ENCODE data around the gene STIP1. TPM values are rescaled to one million over a fixed set of nuclear protein-coding genes. Genes with fewer than 3 reads are reported as not detected.

STIP1 gene
- total and polyA plus RNA-seq, 10 of the 15 experiments (the other 5 are each of a cell fraction or from before 2014, with no cell fraction given), result 25.2 to 291 (median 191) TPM

GRCh38 chr11:64141081-64141783 lies 44.7 kb upstream of the STIP1 start:
- in situ Hi-C loops (cut with MboI), result no loop called here
- intact Hi-C loops (cut with micrococcal nuclease; ENCODE audit: unreplicated experiment), result no loop called here
- Histone ChIP-seq H3K4me3 (no peak overlapping the region), H3K4me2 (ENCODE audit: control insufficient read depth, insufficient read depth) (no peak overlapping the region), H4K20me1 (ENCODE audit: control insufficient read depth, insufficient read depth) (no peaks in the 10 kb centered on the region), H3K9me3 (replicated peaks; ENCODE audit: control insufficient read depth, insufficient read depth, low read length) (no peaks in the 10 kb centered on the region), H3K9ac (ENCODE audit: control insufficient read depth, insufficient read depth, low read length) (no peak overlapping the region), H3K27me3 (replicated peaks in 1 of 2; ENCODE audit: control insufficient read depth in 2 of 2, insufficient read depth in 2 of 2, low read length in 1 of 2) (no peaks in the 10 kb centered on the region), H3K79me2 (ENCODE audit: control insufficient read depth, insufficient read depth, low read length) (no peaks in the 10 kb centered on the region), H3K36me3 (ENCODE audit: control insufficient read depth in 2 of 2, insufficient read depth in 2 of 2, low read length in 1 of 2) (no peaks in the 10 kb centered on the region), H2AFZ (ENCODE audit: control insufficient read depth, low read depth, low read length) (no peak overlapping the region), H3K4me1 (ENCODE audit: control insufficient read depth, insufficient read depth, low read length) (peaks cover 8% of the 10 kb centered on the region), H3K27ac (ENCODE audit: control insufficient read depth, insufficient read depth) (no peak overlapping the region)
- ATAC-seq, result no peak
- SMC1A ChIA-PET (ENCODE audit: uncharacterized antibody, unreplicated experiment), result no interaction called here
- BruUV-seq (replicated peaks), result no TSS peak
- POLR2A ChIA-PET, result no interaction called here
- WGBS (ENCODE audit: insufficient coverage, insufficient replicate concordance, low lambda C conversion rate, missing lambda C conversion rate), result 46% methylated on average over 21 of the region's 21 CpGs
- TF ChIP-seq MYB (IDR thresholded peaks at IDR 0.05; ENCODE audit: borderline replicate concordance, low read depth, low read length), result no peak
- TF ChIP-seq SPI1 (IDR thresholded peaks at IDR 0.05; ENCODE audit: borderline replicate concordance, insufficient read depth, low read depth, low read length), result no peak
- no peak for TF ChIP-seq ZZZ3 (IDR thresholded peaks at IDR 0.05; ENCODE audit: control insufficient read depth, insufficient read length, low read depth)
- TF ChIP-seq YY1 (IDR thresholded peaks at IDR 0.05; ENCODE audit: low read depth, low read length), result no peak
- no peak for TF ChIP-seq ZBTB33 (IDR thresholded peaks at IDR 0.05)
- no peak for TF ChIP-seq BCL11A (IDR thresholded peaks at IDR 0.05; ENCODE audit: low read depth, low read length)
- no peak for TF ChIP-seq FOS (IDR thresholded peaks at IDR 0.05; ENCODE audit: borderline replicate concordance, extremely low read depth, insufficient read length)
- no peak for TF ChIP-seq SREBF2 (IDR thresholded peaks at IDR 0.05; ENCODE audit: low read length)
- TF ChIP-seq BCL3 (IDR thresholded peaks at IDR 0.05; ENCODE audit: borderline replicate concordance, insufficient read depth, low read depth, low read length, poor library complexity, severe bottlenecking), result no peak
- no peak for TF ChIP-seq PRDM15 (CRISPR knock-in tag; IDR thresholded peaks at IDR 0.05)
- TF ChIP-seq KDM1A (IDR thresholded peaks at IDR 0.05; ENCODE audit: borderline replicate concordance), result no peak
- TF ChIP-seq NR2F1 (conservative IDR thresholded peaks at IDR 0.05), result no peak
- TF ChIP-seq SMAD5 (IDR thresholded peaks at IDR 0.05; ENCODE audit: low read depth), result no peak
- TF ChIP-seq STAT3 (IDR thresholded peaks at IDR 0.05; ENCODE audit: low read depth, low read length), result no peak
- TF ChIP-seq EZH2 (IDR thresholded peaks at IDR 0.05; ENCODE audit: borderline replicate concordance, control insufficient read depth, low read depth, low read length), result no peak
- no peak for TF ChIP-seq WRNIP1 (IDR thresholded peaks at IDR 0.05; ENCODE audit: borderline replicate concordance, low read depth, low read length)
- TF ChIP-seq NFYB (IDR thresholded peaks at IDR 0.05; ENCODE audit: insufficient read depth, low read depth, low read length), result no peak
- RAD21 ChIA-PET (ENCODE audit: unreplicated experiment), result no interaction called here
- FAIRE-seq, result no peak
- CTCF ChIA-PET, result no interaction called here
- DNase-seq (ENCODE audit: low read depth, low spot score), result no peak

All from GM12878 (cell line).